ENCODE results near the gene MPZL3. TPM values are rescaled to one million over a fixed set of nuclear protein-coding genes. Genes with fewer than 3 reads are reported as not detected.
A peak's percentile ranks its signal among the peaks of the same experiment; 100 is the strongest.

Gene MPZL3
- total RNA-seq, 2 donors from 2014 or later: 35.0 to 93.0 TPM

DNA sequence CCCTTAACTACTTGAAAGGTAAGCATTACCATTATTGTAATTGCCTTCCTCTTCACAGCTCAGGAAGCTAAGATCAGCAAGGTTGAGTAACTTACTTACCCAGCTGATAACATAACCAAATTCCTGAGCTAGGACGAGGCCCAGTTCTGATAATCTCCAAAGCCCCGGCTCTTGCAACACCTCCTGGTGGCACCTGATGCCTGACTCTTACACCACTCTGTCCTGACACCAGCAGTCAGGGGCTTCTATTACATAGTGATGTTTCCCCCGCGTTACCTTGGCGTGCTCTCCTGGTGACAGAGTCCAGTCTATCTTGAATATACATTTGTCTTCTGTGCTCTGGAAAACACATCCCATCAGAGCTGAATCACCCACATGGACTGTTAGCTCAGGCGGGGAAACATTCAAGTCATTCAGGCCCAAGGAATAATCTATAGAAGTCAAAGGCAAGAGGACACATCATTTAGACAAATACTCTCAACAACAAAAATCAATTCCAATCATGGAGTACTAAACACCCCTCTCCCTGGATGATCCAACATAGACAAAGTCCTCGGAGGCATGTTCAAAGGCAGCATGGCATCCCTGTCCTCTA, 39.9 kb downstream of the MPZL3 start:
- H3K9me3 Mint-ChIP-seq: no peaks in the 10 kb centered on the region
- peak overlapping the region in 1 of 2 donors; percentile 58 for H3K27ac Mint-ChIP-seq
- H3K36me3 Mint-ChIP-seq: peaks cover 56 to 69% of the 10 kb centered on the region in 2 donors
- ATAC-seq (no peak), DNase-seq (ENCODE audit: low spot score in 2 of 2) (no peak)

DNA sequence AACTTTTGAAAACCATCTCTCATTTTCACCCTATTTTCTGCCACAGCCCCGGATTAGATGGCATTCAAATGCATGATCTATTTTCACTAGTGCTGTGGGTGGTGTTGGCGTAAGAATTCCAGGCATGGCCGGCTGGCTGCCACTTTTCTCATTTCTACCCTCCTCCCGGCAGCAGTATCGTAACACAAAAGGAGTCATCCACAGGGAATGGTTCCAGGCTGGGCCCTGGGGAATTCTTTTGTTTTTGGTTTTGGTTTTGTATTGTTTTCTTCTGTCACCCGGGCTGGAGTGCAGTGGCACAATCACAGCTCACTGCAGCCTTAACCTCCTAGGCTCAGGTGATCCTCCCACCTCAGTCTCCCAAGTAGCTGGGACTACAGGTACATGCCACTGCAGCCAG, 41.2 kb downstream of the MPZL3 start:
- ATAC-seq (no peak), DNase-seq (ENCODE audit: low spot score in 2 of 2) (no peak)
- peak overlapping the region in 1 of 2 donors; percentile 11 for H3K27ac Mint-ChIP-seq
- H3K9me3 Mint-ChIP-seq: peaks cover 0 to 3% of the 10 kb centered on the region in 2 donors
- peaks cover 56 to 82% of the 10 kb centered on the region in 2 donors for H3K36me3 Mint-ChIP-seq

DNA sequence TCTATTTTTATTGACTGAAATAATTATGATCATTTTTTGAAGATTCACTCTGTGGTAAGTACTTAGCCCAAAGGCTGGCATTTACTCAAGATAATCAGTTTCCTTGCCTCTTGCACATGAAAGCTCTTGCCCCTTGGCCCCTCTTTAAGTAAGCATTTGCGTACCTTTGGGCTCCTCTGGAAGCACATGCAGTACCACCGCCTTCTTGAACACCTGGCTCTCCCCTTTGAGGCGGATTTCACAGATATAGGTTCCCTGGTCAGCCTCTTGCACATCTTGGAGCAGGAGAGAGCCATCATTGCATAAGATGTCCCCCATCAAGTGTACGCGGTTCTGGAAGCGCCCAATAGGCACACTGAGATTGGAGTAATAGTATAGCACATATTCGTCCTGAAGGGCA, 41.8 kb downstream of the MPZL3 start:
- peaks cover 56 to 87% of the 10 kb centered on the region in 2 donors for H3K36me3 Mint-ChIP-seq
- DNase-seq (ENCODE audit: low spot score in 2 of 2) (no peak), ATAC-seq (no peak)
- H3K9me3 Mint-ChIP-seq: peaks cover 0 to 4% of the 10 kb centered on the region in 2 donors
- peak overlapping the region; percentile 11 to 85 for H3K27ac Mint-ChIP-seq

DNA sequence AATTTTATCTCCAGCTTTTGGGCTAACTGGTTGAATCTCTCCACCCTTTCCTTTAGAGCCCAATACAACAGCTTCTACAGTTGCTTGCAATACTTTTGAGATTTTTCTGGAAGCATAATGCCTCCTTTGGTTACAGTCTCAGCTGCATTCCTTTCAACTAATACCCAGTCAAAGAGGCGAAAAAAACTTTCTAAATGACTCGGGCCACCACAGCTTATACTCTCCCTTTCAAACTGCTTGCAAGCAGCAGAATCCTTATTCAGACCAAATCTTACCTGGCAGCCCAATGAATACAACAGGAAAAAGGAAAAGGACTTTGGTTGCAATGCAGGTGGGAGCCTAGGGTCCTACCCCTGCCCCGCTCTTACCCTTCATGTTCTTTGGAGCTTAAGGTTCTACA, 43.1 kb downstream of the MPZL3 start:
- Mint-ChIP-seq H3K36me3 (peaks cover 50 to 77% of the 10 kb centered on the region in 2 donors), H3K9me3 (peaks cover 0 to 4% of the 10 kb centered on the region in 2 donors), H3K27ac (peak overlapping the region in 1 of 2 donors; percentile 80)
- DNase-seq (ENCODE audit: low spot score in 2 of 2): no peak
- ATAC-seq: peak in 1 of 2 donors; percentile 78

DNA sequence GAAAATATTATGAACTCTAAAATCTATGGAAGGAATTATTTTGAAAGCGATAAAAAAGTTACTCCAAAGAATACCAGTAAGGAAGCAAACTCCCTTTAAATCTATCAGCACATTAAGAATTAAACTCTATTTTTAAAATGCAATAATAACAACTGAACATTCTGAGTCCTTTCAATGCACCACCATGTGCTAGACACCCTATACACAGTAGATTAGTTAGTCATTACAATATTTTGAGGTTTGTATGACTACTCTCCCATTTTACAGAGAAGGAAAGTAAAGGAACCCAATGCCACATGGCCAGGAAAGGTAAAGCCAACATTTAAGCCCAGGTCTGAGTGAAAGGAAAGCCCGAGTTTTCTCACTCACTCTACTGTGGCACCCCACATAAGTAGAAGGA, 45.1 kb downstream of the MPZL3 start:
- Mint-ChIP-seq H3K36me3 (peaks cover 30 to 58% of the 10 kb centered on the region in 2 donors), H3K27ac (peak overlapping the region in 1 of 2 donors; percentile 96), H3K9me3 (peaks cover 0 to 4% of the 10 kb centered on the region in 2 donors)
- DNase-seq (ENCODE audit: low spot score in 2 of 2) (no peak), ATAC-seq (peak; percentile 62 to 77)

DNA sequence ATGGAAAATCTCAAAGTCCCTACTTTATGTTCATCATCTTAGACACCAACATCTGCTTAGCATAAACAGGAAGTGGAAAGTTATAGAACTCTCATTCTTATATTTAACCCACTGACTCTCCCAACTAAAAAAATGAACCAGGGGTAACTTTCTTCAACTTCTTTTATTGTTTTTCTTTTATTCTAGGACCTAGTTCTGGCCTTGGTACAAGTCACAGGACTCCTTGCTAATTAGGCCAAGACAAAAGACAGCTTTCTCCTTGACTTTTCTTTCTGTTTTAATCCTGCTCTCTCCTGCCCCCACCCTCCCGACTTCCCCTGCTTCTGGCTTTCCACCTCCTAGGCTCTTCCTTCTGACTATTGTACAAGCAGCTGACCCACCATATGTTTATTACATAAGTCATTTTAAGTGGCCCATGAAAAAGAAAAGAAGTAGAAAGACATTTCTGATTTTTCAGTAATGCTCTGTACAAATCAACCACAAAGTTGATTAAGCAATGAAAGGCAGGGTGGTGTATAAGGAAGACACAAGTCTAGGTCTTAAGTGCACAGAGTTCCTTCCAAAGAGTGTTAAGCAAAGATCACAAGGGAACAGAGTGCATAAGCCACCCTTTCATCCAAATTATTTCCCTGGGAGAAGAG, 45.7 kb downstream of the MPZL3 start:
- Mint-ChIP-seq H3K36me3 (peaks cover 24 to 52% of the 10 kb centered on the region in 2 donors), H3K27ac (peak overlapping the region in 1 of 2 donors; percentile 96)

DNA sequence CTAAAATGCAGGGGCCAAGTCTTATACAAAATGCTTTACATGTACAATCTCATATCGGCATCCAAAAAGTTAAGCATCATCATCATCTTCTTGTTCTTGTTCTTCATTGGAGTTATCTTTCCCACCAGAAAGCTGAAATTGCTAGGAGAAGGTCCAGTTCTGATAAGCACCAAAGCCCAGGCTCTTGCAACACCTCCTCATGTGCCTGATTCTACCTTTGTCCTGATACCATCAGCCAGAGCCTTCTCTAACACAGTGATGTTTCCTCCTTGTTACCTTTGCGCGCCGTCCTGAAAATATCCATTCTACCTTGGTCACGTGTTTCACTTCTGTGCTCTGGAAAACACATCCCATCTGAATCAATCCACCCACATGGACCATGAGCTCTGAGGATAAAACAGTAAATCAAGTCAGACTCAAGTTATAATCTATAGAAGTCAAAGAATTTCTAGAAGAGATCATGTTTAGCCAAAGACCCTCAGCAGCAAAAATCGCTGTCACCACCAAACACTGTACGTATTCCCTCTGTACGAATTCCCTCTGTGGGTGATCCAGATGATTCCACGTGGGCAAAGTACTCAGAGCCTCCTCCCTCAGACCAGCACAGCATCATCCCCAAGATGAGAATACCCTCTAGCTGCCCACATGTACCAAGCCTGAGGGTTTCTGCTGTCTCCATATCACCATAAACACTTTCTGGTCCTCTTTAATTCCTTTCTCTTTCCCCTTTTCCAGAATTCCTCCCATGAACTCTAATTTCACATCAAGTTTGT, 46.4 kb downstream of the MPZL3 start:
- no peak for DNase-seq (ENCODE audit: low spot score in 2 of 2)
- peak overlapping the region in 1 of 2 donors; percentile 96 for H3K27ac Mint-ChIP-seq
- peaks cover 0 to 4% of the 10 kb centered on the region in 2 donors for H3K9me3 Mint-ChIP-seq
- peaks cover 17 to 45% of the 10 kb centered on the region in 2 donors for H3K36me3 Mint-ChIP-seq
- ATAC-seq: no peak

More for the DNA sequence above, 45.7 kb downstream of the MPZL3 start:
- DNase-seq (ENCODE audit: low spot score in 2 of 2) (no peak), ATAC-seq (no peak)
- H3K9me3 Mint-ChIP-seq: peaks cover 0 to 4% of the 10 kb centered on the region in 2 donors

DNA sequence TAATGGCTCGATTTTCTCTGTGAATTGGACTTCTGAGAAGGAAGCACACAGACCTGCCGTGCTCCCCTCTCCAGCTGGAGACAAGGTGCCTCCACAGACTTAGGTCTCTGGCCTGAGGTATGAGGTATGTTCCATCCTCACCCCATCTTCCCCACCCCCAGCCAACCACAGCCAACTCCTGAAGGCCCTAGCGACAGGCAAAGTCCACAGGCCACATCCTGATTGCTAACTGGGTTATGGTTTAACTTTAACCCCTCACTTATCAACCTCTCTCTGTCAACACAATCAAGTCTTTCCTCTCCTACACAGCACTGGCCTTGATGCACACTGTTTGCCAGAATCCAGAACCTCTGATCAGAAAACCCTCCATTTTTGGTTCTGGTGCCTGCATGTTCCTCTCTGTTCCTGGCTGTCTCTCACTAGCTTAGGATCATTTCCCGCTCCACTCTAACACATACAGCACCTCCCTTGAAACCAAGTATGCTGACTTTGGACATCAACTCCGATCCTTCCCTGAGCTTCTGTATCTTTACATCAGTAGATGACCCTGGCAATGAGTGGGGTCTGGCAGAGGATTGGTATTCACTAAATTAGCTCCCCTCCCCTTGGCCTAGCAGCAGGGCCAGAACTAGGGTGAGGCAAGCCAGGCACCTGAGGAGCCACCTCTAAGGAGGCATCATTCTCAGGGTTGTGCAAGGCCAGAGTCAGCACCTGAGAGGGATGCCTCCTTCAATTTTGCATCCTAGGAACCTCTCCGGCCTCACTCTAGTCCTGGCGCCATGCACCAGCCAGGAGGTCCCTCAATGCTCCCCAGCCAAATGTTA, 49.4 kb downstream of the MPZL3 start:
- Mint-ChIP-seq H3K36me3 (peaks cover 10 to 39% of the 10 kb centered on the region in 2 donors), H3K9me3 (peaks cover 0 to 4% of the 10 kb centered on the region in 2 donors)
- ATAC-seq: peak; percentile 50 to 56

DNA sequence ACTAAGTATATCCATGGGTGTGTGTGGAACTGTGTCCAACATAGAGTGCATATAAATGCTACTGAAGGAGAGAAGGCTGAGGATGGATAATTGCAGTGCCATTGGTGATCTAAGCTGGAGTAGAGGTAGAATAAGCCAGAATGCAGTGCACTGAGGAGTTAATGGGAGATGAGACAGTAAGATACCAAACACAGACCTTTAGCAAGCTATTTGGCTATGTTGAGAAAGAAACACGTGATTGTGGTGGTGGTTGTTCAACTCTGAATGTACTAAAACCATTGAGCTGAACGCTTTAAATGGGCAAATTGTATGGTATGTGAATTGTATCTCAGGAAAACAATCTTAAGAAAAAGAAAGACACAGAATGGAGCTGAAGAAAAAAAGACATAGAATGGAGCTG, 50.2 kb downstream of the MPZL3 start:
- Mint-ChIP-seq H3K9me3 (peaks cover 0 to 4% of the 10 kb centered on the region in 2 donors), H3K36me3 (peaks cover 13 to 34% of the 10 kb centered on the region in 2 donors), H3K27ac (no peak overlapping the region)
- no peak for ATAC-seq
- DNase-seq (ENCODE audit: low spot score in 2 of 2): no peak

More for the DNA sequence above, 49.4 kb downstream of the MPZL3 start:
- DNase-seq (ENCODE audit: low spot score in 2 of 2): peak in 1 of 2 donors; percentile 70
- no peak overlapping the region for H3K27ac Mint-ChIP-seq

DNA sequence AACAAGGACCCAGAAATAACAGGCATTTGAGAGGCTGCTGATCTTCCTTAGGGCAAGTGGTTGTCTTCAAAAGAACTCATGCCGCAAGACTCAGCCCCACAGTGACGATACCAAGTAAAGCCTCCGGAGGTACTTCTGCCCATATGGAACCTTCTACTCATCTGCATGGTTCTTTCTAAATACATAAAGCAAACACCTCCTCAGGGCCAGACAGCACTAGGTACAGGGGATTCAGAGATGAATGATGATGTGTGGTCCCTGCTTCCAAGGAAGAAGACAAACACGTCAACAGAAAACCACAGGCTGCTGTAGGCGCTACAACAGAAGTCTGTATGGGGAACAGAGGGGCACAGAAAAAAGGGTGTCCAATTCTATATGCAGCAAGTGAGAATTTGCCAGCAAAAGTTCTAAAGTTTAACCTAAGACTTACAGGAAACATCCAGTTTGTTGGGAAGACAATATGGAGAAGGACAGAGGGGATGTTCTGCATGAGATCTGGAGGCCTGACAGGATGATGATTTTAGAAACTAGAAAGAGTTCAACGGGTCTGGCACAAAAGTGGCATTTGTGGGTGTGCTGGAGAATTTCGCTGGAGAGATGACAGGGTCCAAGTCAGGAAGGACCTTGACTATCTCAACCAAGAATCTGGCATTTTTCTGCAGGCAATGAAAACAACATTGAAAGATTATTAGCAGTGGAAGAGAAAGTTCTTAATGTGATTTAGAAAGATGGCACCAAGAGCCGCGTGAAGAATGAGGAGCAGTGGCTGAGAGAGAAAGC, 51.1 kb downstream of the MPZL3 start:
- peak; percentile 73 to 85 for ATAC-seq
- Mint-ChIP-seq H3K36me3 (peaks cover 21 to 32% of the 10 kb centered on the region in 2 donors), H3K27ac (no peak overlapping the region), H3K9me3 (peaks cover 0 to 1% of the 10 kb centered on the region in 2 donors)
- no peak for DNase-seq (ENCODE audit: low spot score in 2 of 2)

DNA sequence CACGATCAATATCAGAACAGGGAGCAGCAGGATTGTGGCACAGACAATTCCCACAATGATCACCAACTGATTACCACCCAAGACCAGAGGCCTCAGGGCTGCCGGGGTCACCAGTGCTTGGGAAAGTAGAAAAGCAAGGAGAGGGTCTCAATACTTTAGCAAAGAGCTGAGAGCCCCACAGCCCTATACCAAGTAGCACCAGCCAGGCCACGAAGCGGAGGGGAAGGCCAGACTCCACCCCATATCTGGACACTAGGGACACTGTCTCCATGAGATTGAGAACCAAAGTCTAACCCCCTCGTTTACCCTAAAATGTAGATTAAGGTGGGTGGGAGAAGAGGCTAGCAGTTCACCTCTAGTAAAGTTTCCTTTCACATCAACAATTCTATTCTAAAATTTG, 51.7 kb downstream of the MPZL3 start:
- Mint-ChIP-seq H3K27ac (no peak overlapping the region), H3K36me3 (peaks cover 21 to 26% of the 10 kb centered on the region in 2 donors), H3K9me3 (no peaks in the 10 kb centered on the region)
- ATAC-seq: no peak
- DNase-seq (ENCODE audit: low spot score in 2 of 2): no peak

DNA sequence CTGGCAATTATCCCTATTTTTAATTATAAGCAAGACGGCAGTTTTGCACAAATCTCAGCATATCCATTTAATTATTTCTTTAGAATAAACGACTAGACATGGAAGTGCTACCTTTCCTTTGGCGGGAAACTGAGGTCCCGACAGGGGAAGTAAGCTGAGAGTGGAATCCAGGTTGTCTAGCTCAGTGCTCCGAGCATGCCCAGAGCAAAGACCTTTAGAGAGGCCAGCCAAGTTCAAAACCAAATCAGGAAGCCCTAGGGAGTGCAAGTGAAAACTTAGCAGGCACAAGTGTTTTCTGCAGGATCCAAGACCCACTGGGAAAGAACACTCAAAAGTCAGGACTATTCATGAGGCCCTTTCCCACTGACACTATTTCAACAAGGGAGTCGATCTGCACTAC, 53.0 kb downstream of the MPZL3 start:
- DNase-seq (ENCODE audit: low spot score in 2 of 2) (no peak), ATAC-seq (no peak)
- peaks cover 30 to 35% of the 10 kb centered on the region in 2 donors for H3K36me3 Mint-ChIP-seq
- no peak overlapping the region for H3K27ac Mint-ChIP-seq
- no peaks in the 10 kb centered on the region for H3K9me3 Mint-ChIP-seq

DNA sequence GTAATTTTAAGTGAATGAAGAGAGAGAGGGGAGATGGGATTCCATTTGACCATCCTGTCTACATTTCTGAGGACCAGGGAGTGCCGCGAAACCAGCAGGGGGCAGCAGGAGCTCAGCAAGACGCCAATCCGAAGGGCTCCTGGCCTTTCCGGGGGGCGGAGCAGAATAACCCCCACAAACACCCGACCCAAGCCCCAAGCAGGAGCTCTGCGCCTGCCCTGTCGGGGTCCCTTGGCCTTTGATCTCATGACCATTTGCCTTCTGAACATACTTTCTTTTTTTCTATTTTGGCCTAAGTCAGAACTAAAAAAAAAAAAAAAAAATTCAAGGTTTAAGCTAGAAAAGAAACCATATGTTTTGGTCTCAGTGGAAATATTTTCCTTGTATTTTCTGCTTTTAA, 53.8 kb downstream of the MPZL3 start:
- no peaks in the 10 kb centered on the region for H3K9me3 Mint-ChIP-seq
- DNase-seq (ENCODE audit: low spot score in 2 of 2): peak; percentile 76 to 84
- ATAC-seq: peak; percentile 49 to 71
- peaks cover 37 to 43% of the 10 kb centered on the region in 2 donors for H3K36me3 Mint-ChIP-seq
- peak overlapping the region in 1 of 2 donors; percentile 96 for H3K27ac Mint-ChIP-seq

DNA sequence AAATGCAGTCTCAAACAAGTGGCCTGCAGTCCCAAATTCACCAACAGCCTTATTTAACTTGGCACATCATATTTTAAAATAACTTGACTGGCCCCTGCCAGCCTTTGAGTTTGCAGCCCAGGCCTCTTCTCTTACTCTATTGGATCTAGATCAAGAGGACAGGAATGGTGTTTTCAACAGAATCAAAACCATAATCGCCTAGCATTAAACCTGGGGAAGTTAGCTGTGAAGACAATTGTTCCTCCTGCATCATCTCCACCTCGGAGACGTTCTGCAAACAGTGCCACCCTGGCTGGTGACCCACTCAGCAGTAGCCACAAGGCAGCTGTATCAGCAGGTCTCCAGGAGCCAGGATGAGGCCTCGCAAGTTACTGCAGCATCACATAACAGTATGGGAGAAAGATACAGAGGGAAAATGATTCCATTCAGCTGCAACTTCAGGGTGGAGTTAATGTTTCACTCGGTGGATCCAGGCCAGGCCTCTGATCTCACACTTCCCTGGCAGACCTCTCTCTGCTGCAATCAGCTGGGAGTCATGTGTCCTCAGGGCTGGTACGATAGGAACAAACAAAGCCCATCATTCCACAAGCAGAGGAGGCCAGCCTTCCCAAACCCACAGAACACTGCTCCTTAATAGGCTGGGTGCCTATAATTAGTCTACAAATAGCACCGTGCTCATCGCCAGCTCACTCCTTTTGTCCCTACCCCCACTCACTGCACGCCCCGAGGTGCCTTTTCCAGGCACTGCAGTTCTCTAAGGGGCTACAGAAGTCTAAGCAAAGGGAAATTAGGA, 57.1 kb downstream of the MPZL3 start:
- Mint-ChIP-seq H3K27ac (peak overlapping the region in 1 of 2 donors; percentile 34), H3K36me3 (peaks cover 49 to 64% of the 10 kb centered on the region in 2 donors), H3K9me3 (peaks cover 0 to 7% of the 10 kb centered on the region in 2 donors)
- no peak for DNase-seq (ENCODE audit: low spot score in 2 of 2)
- ATAC-seq: no peak

All from activated naive CD4-positive, alpha-beta T cell treated with anti-CD3 and anti-CD28 coated beads, Interleukin-2, amount 50 U/mL, for 72 hours (primary cell).